DMS 273 (cell line): ENCODE measurements around the gene PPRC1.
"Not testable (repeated sequence)": the region's sequence is repeated elsewhere in the genome, so short reads cannot be mapped to it uniquely, and the experiment has no call there.

Experiments
- DNase-seq: peaks from one replicate; lab custom pipeline; 2025; ENCODE audit not compliant: unreplicated experiment; lab: John Stamatoyannopoulos, UW

PPRC1 gene

DNA sequence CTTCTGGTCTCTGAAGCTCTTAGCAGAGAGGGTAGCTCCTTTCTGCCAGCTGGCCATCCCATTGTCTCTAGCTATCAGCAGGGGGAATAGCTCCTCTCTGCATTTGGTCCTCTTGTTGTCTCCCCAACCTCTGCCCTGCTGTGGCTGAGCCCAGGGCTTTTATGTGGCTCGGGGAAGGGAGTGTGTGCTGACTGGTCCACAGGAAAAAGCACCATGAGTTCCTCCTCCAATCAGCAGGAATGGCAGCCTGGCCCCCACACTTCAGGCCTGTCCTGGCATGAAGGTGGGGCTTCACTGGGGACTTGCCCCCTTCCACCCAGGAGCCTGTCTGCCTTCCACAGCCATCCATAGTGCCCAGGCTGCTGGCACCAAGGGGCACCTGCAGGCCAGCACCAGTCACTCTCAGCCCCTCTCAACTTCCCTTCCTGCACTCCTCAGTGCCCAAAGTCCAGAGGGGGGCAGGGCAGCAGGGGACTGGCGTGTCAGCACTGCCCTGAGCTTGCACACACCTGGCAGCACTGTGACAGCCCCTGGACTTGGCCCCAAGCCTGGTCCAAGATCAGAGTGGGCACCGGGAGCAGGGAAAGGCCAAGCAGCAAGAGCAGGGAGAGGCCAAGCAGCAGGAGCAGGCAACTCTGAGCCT, 55.6 kb downstream of the PPRC1 start:
- DNase-seq, result no peak

DNA sequence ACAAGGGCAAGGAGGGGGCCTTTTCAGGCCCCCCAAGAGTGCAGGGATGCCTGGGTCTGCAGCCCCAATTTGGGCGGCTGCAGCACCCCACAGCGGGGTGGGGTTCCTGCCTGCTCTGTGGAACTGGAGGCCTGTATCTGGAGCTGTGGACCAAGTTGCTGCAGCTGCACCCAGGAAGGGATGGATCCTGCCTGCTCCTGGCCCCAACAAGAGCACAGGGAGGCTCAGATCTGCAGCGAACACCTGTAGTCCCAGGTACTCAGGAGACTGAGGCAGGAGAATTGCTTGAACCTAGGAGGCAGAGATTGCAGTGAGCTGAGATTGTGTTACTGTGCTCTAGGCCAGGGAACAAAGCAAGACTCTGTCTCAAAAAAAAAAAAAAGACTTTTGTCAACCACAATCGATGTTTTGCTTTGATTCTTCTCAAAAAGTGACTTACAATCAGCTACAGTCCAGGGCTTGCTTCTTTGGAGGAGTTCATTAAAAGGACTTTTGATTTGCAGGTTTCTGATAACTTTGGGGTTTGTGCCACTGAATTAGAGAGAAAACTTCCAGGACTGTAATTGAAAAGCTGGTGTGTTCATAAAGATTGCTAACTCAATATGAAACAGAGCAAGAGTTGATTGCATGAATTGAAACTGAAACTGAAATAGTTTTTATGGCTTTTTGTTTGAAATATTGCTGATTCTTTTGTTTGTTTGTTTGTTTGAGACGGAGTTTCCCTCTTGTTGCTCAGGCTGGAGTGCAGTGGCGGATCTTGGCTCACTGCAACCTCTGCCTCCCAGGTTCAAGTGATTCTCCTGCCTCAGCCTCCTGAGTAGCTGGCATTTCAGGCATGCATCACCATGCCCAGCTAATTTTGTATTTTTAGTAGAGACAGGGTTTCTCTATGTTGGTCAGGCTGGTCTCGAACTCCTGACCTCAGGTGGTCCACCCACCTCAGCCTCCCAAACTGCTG, 56.4 kb downstream of the PPRC1 start:
- not testable (repeated sequence) for DNase-seq

DNA sequence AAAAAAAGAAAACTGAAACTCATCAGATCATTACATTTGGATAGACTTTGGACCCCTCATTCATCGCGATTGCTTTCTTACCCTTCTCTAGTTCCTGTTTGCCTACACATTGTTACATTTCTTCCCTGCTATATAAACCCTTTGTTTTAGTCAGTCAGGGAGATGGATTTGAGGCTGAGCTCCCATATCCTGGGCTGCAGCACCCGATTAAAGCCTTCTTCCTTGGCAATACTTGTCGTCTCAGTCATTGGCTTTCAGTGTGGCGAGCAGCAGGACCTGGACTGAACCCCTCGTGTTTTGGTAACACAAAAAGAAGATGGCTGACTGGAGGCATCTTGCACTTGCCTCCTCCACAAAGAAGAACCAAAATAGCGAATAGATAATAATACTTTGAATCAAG, 59.1 kb downstream of the PPRC1 start:
- no peak for DNase-seq

DNA sequence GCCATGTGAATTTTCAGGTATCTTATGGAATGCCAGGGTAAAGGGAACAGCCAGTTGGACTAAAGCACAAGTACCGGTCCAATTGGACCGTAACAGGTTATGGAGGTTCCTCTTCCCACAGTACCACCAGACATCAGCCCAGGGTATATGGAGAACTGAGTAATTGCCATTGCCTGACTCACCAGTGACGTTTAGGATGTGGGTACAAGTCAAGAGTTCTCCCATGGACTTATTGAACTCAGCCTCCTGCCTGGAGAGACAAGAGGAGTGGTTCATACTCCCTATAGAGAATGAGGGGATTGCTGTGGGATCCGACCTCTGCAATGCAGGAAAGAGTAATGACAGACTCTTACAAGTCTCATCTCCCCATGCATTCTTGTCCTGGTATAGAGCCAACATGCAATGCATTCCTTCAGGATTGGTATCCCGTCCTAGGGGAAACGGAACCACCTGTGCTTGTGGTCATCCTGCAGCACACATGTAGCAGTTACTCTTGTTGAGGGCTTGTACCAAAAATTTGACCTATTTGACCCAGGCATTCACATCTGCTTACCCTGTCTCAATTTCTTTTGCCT, 62.5 kb downstream of the PPRC1 start:
- no peak for DNase-seq

DNA sequence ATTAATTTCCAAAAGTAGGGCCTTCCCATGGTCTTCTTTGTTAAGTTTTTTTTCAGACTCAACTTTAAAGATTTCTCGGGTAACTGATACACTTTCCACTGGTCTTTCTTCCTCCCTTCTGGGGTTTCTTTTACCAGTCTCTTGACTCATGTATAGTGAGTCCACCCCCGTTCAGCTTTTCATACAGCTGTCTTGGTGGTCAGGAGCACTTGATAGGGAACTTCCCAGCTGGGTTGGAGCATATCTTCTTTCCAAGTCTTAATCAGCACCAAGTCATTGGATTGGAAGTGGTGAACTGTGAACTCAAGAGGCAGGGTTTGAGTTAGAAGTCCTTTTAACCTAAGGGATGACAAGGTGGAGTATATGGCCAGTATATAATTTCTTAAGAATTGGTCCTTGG, 64.1 kb downstream of the PPRC1 start:
- no peak for DNase-seq

DNA sequence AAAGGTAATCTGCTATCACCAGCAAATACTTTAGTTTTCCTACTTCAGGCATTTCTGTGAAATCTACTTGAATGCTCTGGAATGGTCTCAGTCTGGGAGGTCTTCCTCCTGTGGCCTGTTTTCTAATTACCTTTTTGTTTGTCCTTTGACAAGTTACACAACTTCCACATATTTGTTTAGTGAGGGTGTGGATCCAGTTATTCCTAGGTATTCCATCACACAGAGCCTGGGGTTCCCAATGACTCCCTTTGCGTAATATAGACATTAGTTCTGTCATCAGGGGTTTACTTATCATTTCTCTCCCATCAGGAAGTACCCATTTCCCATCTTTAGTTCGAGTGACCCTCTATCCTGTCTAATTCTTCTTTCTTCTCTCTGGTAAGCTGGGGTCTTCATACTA, 65.2 kb downstream of the PPRC1 start:
- no peak for DNase-seq
